Left hindlimb (tissue), 1 donor: ENCODE data around the gene S100A6.
"Not testable (repeated sequence)": the region's sequence is repeated elsewhere in the genome, so short reads cannot be mapped to it uniquely, and the experiment has no call there.

Experiments
- DNase-seq: peaks from one replicate; pipeline ENCODE4 v3.0.0-alpha.2; 2018

S100A6 gene

GRCh38 chr1:153563483-153563901 is 27.7 kb upstream of the S100A6 start:
- no peak for DNase-seq

GRCh38 chr1:153562021-153562420 is 26.2 kb upstream of the S100A6 start:
- DNase-seq = not testable (repeated sequence)

- DNase-seq = no peak
These were observed 25.7 kb upstream of the S100A6 start for GRCh38 chr1:153561466-153561985.

- no peak for DNase-seq
These were observed 25.1 kb upstream of the S100A6 start for GRCh38 chr1:153560771-153561465.

- no peak for DNase-seq
These were observed 24.4 kb upstream of the S100A6 start for GRCh38 chr1:153560241-153560640.

GRCh38 chr1:153557877-153558276 is 22.1 kb upstream of the S100A6 start:
- no peak for DNase-seq

GRCh38 chr1:153556348-153556747 is 20.6 kb upstream of the S100A6 start:
- DNase-seq = no peak

DNA sequence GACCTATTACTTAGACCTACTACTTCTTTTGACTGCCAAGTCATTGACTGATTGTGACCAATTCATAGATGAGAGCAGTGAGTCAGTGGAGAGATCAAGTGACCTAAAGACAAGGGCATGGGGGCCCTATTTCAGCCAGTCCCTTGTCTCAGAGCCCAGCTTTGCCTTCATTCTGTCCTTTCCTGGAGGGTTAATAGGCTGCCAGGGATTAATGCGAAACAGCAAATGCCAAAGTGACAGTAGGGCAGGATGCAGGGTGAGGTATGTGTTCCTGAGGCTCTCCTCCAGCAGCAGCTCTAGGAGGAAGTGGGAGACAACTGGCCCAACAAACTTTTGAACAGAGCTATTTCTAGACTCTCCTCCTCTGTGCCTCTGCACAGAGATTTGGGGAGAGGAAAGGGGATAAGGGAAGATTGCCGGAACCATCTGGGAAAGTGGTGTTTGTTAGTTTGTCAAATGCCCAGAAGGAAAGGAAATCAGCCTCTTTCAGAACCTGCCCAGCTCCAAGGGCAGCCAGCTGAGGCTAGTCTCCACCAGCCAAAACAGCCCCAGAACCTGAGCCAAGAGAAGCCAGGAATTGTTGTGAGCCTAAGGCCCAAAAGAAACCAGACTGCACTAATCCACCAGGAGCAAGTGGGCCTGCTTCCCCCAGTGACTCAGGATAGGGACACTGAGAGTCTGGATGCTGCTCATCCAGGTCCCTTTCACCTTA is 18.2 kb upstream of the S100A6 start:
- DNase-seq = peak; percentile 64

DNA sequence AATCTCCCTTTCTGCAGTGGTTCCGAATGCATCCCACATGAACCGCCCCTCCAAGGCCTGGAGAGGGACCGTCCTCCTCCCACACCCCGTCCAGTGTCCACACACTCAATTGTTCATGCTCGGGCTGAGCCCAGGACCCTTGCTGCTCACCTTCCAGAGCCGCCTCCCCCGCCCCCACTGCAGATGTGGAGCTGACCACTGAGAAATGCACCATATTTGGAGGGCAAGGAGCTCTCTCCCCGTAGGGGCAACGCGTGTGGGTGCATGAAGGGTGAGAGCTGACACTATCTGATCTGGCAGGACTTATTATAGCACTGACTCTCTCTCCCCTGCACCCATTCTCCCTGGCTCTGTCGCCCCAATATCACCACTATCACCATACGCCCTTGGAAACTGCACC is 17.3 kb upstream of the S100A6 start:
- no peak for DNase-seq

DNA sequence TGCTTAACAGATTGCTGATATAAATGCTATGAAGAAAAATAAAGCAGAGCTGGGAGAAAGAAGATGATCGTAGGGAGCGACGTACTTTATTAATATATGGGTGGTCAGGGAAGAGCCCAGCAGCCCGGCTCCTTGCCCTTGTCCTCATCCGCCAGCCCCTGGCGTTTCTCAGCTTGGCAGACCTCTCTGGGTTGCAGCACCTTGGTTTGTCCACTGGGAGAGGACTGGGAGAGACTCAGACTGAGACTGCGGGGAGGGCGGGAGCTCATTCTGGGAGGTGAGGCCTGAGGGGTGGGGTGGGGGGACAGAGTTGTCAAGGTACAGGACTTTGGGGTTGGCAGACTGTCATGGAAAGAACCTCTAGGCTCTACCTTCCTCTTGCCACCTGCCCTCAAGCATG is 16.5 kb upstream of the S100A6 start:
- DNase-seq = no peak

DNA sequence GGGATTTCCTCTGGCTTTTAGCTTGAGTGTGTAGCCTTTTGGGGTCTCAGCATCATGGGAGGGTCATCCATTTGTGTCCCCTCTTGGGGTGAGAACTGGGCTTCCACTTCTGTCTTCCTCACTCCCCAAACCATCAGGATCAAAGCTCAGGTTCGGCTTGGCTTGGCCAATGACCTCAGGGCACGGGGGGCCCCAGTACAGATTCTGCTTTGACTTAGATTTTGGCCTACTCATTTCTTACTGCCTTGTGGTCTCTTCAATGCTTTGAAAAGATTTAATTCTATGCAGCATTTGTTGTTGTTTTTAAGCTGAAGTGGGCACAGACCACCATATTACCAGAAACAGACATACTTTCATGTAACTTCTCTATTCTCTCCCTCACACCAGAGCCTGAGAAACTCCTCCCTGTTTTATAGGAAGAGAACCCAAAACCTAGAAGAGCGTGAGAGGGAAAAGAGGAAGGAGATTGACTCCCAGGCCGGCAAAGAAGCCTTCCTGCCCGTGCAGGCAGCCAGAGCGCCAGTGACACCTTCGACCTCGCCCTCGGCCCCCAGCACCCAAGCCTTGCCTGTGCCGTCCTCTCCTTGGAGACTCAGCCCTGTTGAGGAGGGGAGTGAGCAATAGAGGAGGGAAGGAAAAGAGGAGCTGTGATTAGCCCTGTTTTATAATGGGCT is 15.2 kb upstream of the S100A6 start:
- DNase-seq = no peak

DNA sequence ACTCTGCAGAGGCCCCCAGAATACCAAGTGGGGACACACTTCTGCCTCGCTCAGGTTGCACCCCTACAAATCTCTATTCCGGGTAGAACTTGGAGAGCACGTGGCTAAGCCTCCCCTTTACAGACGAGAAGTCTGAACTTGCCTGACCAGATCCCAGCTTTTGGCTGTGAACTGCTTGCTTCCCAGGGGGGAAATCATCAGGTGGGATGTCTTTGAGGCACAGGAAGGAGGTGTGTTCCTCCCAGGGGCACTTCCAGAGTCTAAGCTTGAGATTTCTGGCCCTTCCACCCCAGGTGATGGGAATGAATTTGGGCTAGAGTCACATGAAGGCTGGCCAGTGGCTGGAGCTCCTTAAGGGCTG is 14.6 kb upstream of the S100A6 start:
- no peak for DNase-seq

- no peak for DNase-seq
These were observed 14.1 kb upstream of the S100A6 start for GRCh38 chr1:153549741-153550397.

DNA sequence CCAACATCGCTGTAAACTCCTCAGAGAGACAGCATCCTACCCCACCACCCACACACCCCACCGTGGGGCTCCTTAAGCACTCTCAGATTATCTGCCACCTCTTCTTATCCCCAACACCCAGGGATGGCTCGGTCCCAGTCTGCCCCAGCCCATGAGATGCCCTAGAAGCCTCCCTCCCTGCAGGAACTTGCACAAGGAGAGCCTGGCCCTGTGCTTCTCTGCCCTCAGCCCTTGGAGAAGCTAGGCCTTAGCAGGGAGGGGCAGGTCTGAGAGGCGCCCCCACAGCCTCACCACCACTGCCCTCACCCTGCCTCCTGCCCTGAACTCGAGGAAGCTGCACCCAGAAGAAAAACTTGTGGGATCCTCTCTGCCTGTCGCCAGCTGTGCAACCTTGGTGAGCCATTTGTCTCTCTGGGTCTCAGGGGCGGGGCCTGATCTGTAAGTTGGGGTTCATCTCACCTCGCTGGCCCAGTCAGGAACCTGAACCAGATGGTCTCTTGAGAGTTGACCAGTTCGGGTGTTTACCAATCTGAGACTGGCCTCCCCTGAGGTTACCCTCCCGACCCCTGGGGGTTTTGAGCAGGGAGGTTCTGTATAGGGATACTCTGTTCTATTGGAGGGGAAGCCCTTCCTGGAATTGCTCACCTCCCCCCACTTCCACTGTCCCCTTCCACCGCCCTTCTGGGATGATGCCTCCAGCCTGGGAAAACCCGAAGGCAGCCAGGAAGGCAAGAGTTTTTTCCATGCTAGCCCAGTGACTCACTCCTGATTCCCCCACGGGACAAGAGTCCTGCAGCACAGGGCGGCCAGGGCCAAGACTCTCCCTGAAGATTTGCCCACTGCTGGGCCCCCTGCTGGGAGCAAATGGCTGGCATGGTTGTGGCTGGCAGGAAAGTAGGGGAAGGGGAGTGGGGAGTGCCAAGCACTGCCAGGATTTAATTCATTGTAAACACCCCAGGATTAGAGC is 13.2 kb upstream of the S100A6 start, which contains the start of gene S100A3:
TSS of gene S100A3 (minus strand) at position 537 of the 967 bp plus-strand sequence. CDS start 773 bp downstream, outside the sequence.
- no peak for DNase-seq

DNA sequence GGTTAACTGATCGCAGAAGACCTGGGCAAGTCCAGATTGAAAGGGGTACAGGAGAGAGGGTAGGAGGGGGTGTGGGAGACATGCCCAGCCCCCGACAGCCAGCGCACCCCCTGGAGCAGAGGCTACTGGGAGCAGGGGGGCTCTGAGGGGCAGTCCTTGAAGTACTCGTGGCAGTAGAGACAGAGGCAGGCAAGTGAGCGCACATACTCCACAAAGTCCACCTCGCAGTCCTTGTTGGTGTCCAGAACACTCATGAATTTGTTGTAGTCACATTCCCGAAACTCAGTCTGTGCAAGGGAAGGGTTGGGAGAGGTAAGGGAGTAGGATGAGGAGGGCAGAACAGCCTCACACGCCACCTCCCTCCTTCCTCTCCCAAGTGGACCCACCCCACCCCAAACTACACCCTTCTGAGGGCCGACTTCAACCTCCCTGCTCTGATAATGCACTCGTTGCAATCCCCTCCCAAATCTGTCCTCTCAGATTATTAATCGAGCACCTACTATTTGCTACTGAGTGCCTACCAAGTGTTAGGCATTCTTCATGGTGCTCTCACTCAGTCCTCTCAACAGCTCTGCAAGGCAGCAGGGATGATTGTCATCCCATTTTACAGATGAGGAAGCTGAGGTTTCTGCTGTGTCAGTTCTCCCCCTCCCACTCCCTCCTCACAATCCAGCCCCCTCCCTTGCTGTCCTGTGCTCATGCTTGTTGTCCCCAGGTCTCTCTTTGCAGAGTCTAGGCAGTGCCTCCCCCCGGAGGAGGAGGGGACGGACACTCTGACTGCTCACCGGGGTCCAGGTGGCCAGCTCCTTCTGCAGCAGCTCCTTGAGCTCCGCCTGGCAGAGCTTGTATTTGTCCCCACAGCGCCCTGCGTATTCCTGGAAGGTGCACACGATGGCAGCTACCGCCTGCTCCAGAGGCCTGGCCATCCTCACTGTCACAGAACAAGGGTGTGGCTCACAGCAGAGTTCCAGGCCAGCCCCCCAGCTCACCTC is 12.1 kb upstream of the S100A6 start:
- no peak for DNase-seq

DNA sequence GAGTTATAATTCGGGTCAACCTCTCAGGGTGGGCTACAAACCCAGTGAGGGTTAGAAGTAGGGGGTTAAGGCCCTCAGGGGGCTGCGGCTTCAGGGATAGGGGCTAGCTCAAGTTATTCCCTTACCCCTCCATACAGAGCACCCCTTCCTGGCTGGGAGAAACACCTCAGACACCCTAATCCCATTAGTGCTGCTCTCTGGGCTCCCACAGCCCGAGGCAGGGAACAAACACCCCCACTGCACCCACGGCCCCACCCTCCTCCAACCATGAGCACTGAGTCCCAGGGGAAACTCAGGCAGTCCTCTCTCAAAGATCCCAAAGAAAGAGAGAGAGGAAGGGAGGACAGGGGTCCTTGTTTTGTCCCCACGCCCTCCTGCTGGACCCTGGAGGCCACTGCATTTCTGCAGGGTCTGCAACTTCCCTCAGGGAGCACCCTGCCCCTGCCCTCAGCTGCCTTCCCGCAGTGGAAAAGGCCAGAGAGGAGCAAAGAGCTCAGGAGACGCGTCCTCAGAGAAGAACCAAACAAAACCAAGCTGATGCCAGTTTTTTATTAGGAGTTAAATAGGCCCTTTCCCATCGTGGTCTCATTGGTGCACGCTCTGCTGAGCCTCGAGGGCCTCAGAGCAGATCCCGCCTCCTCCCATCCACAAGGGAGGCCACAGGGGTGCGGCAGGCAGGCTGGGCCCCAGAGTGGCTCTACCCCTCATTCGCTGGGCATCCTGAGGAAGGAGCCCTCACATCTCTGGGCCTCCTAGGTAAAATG is 11.2 kb upstream of the S100A6 start:
- no peak for DNase-seq

- DNase-seq = no peak
These were observed 10.6 kb upstream of the S100A6 start for GRCh38 chr1:153546371-153546770.

- peak; percentile 98 for DNase-seq
These were observed 9.6 kb upstream of the S100A6 start, which contains the start of gene S100A4 for GRCh38 chr1:153545067-153546055. S100A4 (minus strand) TSS chr1:153545806; CDS start chr1:153544794, 1,012 bp downstream.
